CD4-positive, alpha-beta T cell (primary cell): ENCODE measurements around the gene PRMT7. TPM values are rescaled to one million over a fixed set of nuclear protein-coding genes. Genes with fewer than 3 reads are reported as not detected.

Experiments used
- ATAC-seq: fragments of 200-7000 bp; cut with Tn5 transposase; one replicate; pipeline ENCODE4 v1.10.0; 2022; ENCODE audit warnings: mild to moderate bottlenecking; ENCODE audit not compliant: poor library complexity
- CTCF ChIA-PET: fragments of 350-600 bp; sonication (Branson Sonifier 250); formaldehyde crosslinking; loops from one replicate; lab custom pipeline; 2021; ENCODE audit warnings: antibody characterized with exemption, inconsistent platforms; lab: Charles Lee
- POLR2A ChIA-PET: fragments of 350-600 bp; sonication (Branson Sonifier 250); formaldehyde crosslinking; loops from one replicate; lab custom pipeline; 2021; ENCODE audit warnings: antibody characterized with exemption, inconsistent platforms; lab: Charles Lee
- DNase-seq, 14 experiments: peaks; one replicate each; pipeline ENCODE4 v3.0.0-alpha.2; 2013 to 2020; ENCODE audit warnings: mixed read lengths in 2 of 14
- H3K27ac ChIP-seq, 2 donors: one replicate each; pipeline versions ENCODE4 v1.5.1 to v1.7.0; 2013; ENCODE audit warnings: low read length in 2 of 2, low read depth in 1 of 2, mild to moderate bottlenecking in 1 of 2
- H3K27me3 ChIP-seq, 2 experiments: 1 replicate in 1 of 2; 2 replicates in 1 of 2; pipeline versions ENCODE4 v1.6.1 to v1.7.0; 2013; ENCODE audit warnings: low read length in 2 of 2, control low read depth in 1 of 2, mild to moderate bottlenecking in 1 of 2, moderate library complexity in 1 of 2; ENCODE audit not compliant: insufficient read depth in 2 of 2, control insufficient read depth in 1 of 2
- H3K36me3 ChIP-seq: one replicate; pipeline ENCODE4 v1.6.1; 2013; ENCODE audit warnings: low read length, control low read depth; ENCODE audit not compliant: insufficient read depth
- H3K4me1 ChIP-seq: one replicate; pipeline ENCODE4 v1.6.1; 2013; ENCODE audit warnings: low read length, control low read depth; ENCODE audit not compliant: insufficient read depth
- H3K4me3 ChIP-seq: one replicate; pipeline ENCODE4 v1.5.1; 2013; ENCODE audit warnings: mild to moderate bottlenecking, low read length, moderate library complexity
- H3K9me3 ChIP-seq, 2 experiments: 1 replicate in 1 of 2; 2 replicates in 1 of 2; pipeline versions ENCODE4 v1.6.1 to v1.7.0; 2013; ENCODE audit warnings: low read length in 2 of 2, mild to moderate bottlenecking in 2 of 2, control low read depth in 1 of 2, moderate library complexity in 1 of 2; ENCODE audit not compliant: control insufficient read depth in 1 of 2, insufficient read depth in 1 of 2
- H3K27ac Mint-ChIP-seq: one replicate; pipeline ENCODE4 v1.8.0; 2020; ENCODE audit warnings: mixed read lengths
- H3K27me3 Mint-ChIP-seq: one replicate; pipeline ENCODE4 v1.8.0; 2021; ENCODE audit warnings: mixed read lengths
- H3K36me3 Mint-ChIP-seq: one replicate; pipeline ENCODE4 v1.8.0; 2021; ENCODE audit warnings: low read depth, mixed read lengths
- H3K4me1 Mint-ChIP-seq: one replicate; pipeline ENCODE4 v1.8.0; 2021; ENCODE audit warnings: low read depth, mixed read lengths
- H3K4me3 Mint-ChIP-seq: one replicate; pipeline ENCODE4 v1.8.0; 2020; ENCODE audit warnings: mild to moderate bottlenecking, mixed read lengths
- H3K9me3 Mint-ChIP-seq: one replicate; pipeline ENCODE4 v1.8.0; 2020; ENCODE audit warnings: mixed read lengths
- CTCF ChIP-seq: fragments of 200-600 bp; IDR thresholded peaks from one replicate; pipeline ENCODE4 v1.8.0; 2022; ENCODE audit warnings: antibody characterized with exemption, mild to moderate bottlenecking
- intact Hi-C, 2 experiments: fragments of 100-400 bp; cut with DNase I in 1 of 2; cut with micrococcal nuclease in 1 of 2; formaldehyde crosslinking; loops; one replicate each; pipeline versions ENCODE4 v1.15.1 to v1.9.0; 2023 to 2025; cut with DNase I, micrococcal nuclease
- total RNA-seq, 174 experiments: library from RNA in 2 of 174; stranded (reverse) in 2 of 174; gene quantifications; one replicate each; pipeline ENCODE4 v1.2.3 and lab custom pipeline; 2021 to 2026

Gene PRMT7
- total RNA-seq, 2 experiments from 2014 or later, result 46.3 to 51.0 TPM

GRCh38 chr16:68267612-68268405 lies 43.0 kb upstream of the PRMT7 start:
- peak overlapping the region; percentile 70 for H3K4me3 Mint-ChIP-seq
- intact Hi-C loops, result no loop called here
- no peak for TF ChIP-seq CTCF
- H3K36me3 ChIP-seq, result peaks cover 32% of the 10 kb centered on the region
- peaks cover 69% of the 10 kb centered on the region for H3K36me3 Mint-ChIP-seq
- DNase-seq (peak in 1 of 14 experiments; percentile 19), ATAC-seq (no peak)
- ChIA-PET POLR2A (interaction anchor here (1.5 to 12.9 kb wide), 2 partner anchors 18 to 43 kb away, joined by 3 to 271 read pairs; partner anchors contain the start of genes PRMT7 and SLC7A6OS), CTCF (interaction anchor here (1.5 kb wide), 1 partner anchor 61 kb away, joined by 5 read pairs; no protein-coding TSS in a partner anchor)
- peak overlapping the region; percentile 47 to 70 for H3K27ac ChIP-seq
- H3K9me3 Mint-ChIP-seq, result no peaks in the 10 kb centered on the region
- peak overlapping the region; percentile 94 for H3K27ac Mint-ChIP-seq
- no peaks in the 10 kb centered on the region for H3K27me3 ChIP-seq
- no peaks in the 10 kb centered on the region for H3K9me3 ChIP-seq
- H3K4me1 Mint-ChIP-seq, result peaks cover 85% of the 10 kb centered on the region
- no peaks in the 10 kb centered on the region for H3K27me3 Mint-ChIP-seq
- H3K4me1 ChIP-seq, result peaks cover 84% of the 10 kb centered on the region
- H3K4me3 ChIP-seq, result no peak overlapping the region

GRCh38 chr16:68269793-68270192 lies 41.0 kb upstream of the PRMT7 start:
- no peak for ATAC-seq
- no peaks in the 10 kb centered on the region for H3K27me3 ChIP-seq

More at GRCh38 chr16:68269793-68270192, 41.0 kb upstream of the PRMT7 start:
- peak overlapping the region; percentile 77 for H3K4me3 Mint-ChIP-seq
- TF ChIP-seq CTCF, result no peak
- POLR2A ChIA-PET, result interaction anchor here (1.1 to 12.9 kb wide), 3 partner anchors 16 to 185 kb away, joined by 4 to 271 read pairs (median 7); partner anchors contain the start of genes NFATC3, PRMT7 and SLC7A6OS
- Histone ChIP-seq H3K27ac (peak overlapping the region; percentile 71 to 84), H3K4me1 (peaks cover 91% of the 10 kb centered on the region), H3K9me3 (no peaks in the 10 kb centered on the region), H3K36me3 (peaks cover 41% of the 10 kb centered on the region), H3K4me3 (no peak overlapping the region)
- peaks cover 91% of the 10 kb centered on the region for H3K4me1 Mint-ChIP-seq
- H3K27me3 Mint-ChIP-seq, result no peaks in the 10 kb centered on the region
- no peaks in the 10 kb centered on the region for H3K9me3 Mint-ChIP-seq
- peak overlapping the region; percentile 94 for H3K27ac Mint-ChIP-seq
- H3K36me3 Mint-ChIP-seq, result peaks cover 75% of the 10 kb centered on the region
- CTCF ChIA-PET, result interaction anchor here (1.3 to 3.9 kb wide), 4 partner anchors 8 to 59 kb away, joined by 4 to 23 read pairs (median 12); no protein-coding TSS in a partner anchor
- intact Hi-C loops, result no loop called here
- no peak for DNase-seq
